Fibroblast of the conjunctiva (primary cell): ENCODE data around the gene FGF18.
"Not testable (repeated sequence)": the region's sequence is repeated elsewhere in the genome, so short reads cannot be mapped to it uniquely, and the experiment has no call there.

ENCODE experiments used
- DNase-seq: peaks from one replicate; pipeline ENCODE4 v3.0.0-alpha.2; 2010; ENCODE audit warnings: low read depth

The FGF18 gene

GRCh38 chr5:171497494-171497893, 78.0 kb downstream of the FGF18 start:
- DNase-seq: not testable (repeated sequence)

GRCh38 chr5:171498166-171498565, 78.7 kb downstream of the FGF18 start:
- no peak for DNase-seq

GRCh38 chr5:171499611-171500010, 80.2 kb downstream of the FGF18 start:
- DNase-seq: no peak

- DNase-seq: no peak
Observed at GRCh38 chr5:171505473-171506043, 86.1 kb downstream of the FGF18 start.

GRCh38 chr5:171506951-171507350, 87.5 kb downstream of the FGF18 start:
- DNase-seq: no peak
